GM21515 (cell line): ENCODE measurements around the gene NHLRC2.
"Not testable (repeated sequence)": the region's sequence is repeated elsewhere in the genome, so short reads cannot be mapped to it uniquely, and the experiment has no call there.

Source experiments
- ATAC-seq: cut with Tn5 transposase; IDR thresholded peaks from one replicate; pipeline ENCODE4 v1.9.1; 2021; ENCODE audit not compliant: unreplicated experiment

The NHLRC2 gene

GRCh38 chr10:113933894-113934532 is 79.6 kb downstream of the NHLRC2 start:
- no peak for ATAC-seq

GRCh38 chr10:113937258-113937657 is 82.8 kb downstream of the NHLRC2 start:
- ATAC-seq: no peak

GRCh38 chr10:113937756-113938155 is 83.3 kb downstream of the NHLRC2 start:
- no peak for ATAC-seq

GRCh38 chr10:113939212-113939860 is 84.9 kb downstream of the NHLRC2 start:
- no peak for ATAC-seq

GRCh38 chr10:113941140-113941539 is 86.7 kb downstream of the NHLRC2 start:
- ATAC-seq: no peak

- ATAC-seq: not testable (repeated sequence)
These were observed 88.7 kb downstream of the NHLRC2 start for GRCh38 chr10:113943196-113943595.

- no peak for ATAC-seq
These were observed 90.7 kb downstream of the NHLRC2 start for GRCh38 chr10:113945075-113945686.

GRCh38 chr10:113945687-113946085 is 91.2 kb downstream of the NHLRC2 start:
- no peak for ATAC-seq

GRCh38 chr10:113947184-113948041 is 93.0 kb downstream of the NHLRC2 start:
- no peak for ATAC-seq

GRCh38 chr10:113948048-113948447 is 93.6 kb downstream of the NHLRC2 start:
- no peak for ATAC-seq

- no peak for ATAC-seq
These were observed 95.8 kb downstream of the NHLRC2 start for GRCh38 chr10:113950268-113950667.

GRCh38 chr10:113953505-113954272 is 99.2 kb downstream of the NHLRC2 start:
- no peak for ATAC-seq

- ATAC-seq: no peak
These were observed 99.9 kb downstream of the NHLRC2 start for GRCh38 chr10:113954409-113954808.

GRCh38 chr10:113957013-113957412 is 102.6 kb downstream of the NHLRC2 start:
- ATAC-seq: no peak

- ATAC-seq: no peak
These were observed 104.3 kb downstream of the NHLRC2 start for GRCh38 chr10:113958631-113959382.

GRCh38 chr10:113959383-113959760 is 104.9 kb downstream of the NHLRC2 start:
- ATAC-seq: peak; percentile 46

- no peak for ATAC-seq
These were observed 106.2 kb downstream of the NHLRC2 start for GRCh38 chr10:113960617-113961181.

GRCh38 chr10:113961182-113962031 is 106.9 kb downstream of the NHLRC2 start:
- peak; percentile 78 for ATAC-seq

- no peak for ATAC-seq
These were observed 110.6 kb downstream of the NHLRC2 start for GRCh38 chr10:113965077-113965476.
